Fibroblast of skin of right biceps (primary cell): ENCODE data around the gene LRGUK.

ENCODE experiments used
- DNase-seq: peaks from one replicate; pipeline ENCODE4 v3.0.0-alpha.2; 2013

The LRGUK gene

GRCh38 chr7:134313543-134313942, 186.4 kb downstream of the LRGUK start:
- DNase-seq = no peak
